ENCODE measurements around the gene CHST3. TPM values are rescaled to one million over a fixed set of nuclear protein-coding genes. Genes with fewer than 3 reads are reported as not detected.

CHST3 gene
- polyA plus RNA-seq, 1 donor (not counting 4 experiments of a cell fraction or from before 2014, with no cell fraction given), result 12.0 TPM

DNA sequence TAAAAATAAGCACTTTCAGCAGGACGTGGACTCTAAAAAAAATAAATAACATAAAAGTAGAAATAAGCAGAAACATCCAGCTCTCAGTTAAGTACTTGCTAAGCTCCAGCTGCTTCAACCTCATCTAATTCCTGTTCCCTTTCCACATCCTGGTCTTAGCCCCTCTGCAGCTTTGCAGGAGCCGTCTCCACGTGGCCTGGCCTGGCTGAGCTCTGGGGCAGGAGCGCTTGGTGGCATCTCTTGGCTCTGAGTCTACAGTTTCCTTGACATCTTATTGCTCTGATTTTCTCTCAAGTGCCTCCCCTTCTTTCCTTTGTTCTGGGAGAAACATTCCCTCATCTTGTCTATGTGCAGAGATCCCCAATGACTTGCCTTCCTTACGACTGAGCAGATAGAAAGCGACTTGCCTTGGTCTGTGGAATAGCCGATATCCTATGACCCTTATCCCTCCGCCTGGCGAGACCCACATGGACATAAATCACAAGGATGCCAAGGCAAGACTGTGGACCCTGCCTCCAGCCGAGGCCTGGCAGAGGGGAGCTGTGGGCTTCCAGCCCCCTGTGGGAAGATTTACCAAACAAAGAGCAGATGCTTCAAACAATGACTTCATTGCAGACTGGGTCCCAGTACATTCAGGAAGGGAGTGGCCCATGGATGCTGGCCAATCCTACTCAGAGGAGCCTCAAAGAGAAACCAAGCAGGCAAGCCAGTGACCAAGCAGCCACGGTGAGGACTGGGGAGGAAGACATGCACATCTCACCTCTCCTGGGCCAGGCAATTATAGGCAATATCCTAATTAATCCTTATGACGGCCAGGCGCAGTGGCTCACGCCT lies 62.3 kb downstream of the CHST3 start:
- no peaks in the 10 kb centered on the region for H3K27me3 ChIP-seq (ENCODE audit: control insufficient read depth, extremely low read depth, insufficient read depth, low read length)
- H2AFZ ChIP-seq (ENCODE audit: control insufficient read depth, low read length), result no peak overlapping the region
- peaks cover 14% of the 10 kb centered on the region for H3K4me1 ChIP-seq (ENCODE audit: control insufficient read depth, extremely low read depth, insufficient read depth, low read length)
- no peak overlapping the region for H3K4me2 ChIP-seq (ENCODE audit: control insufficient read depth, extremely low read depth, insufficient read depth, low read depth, low read length)
- no peak overlapping the region for H3K9ac ChIP-seq (ENCODE audit: control insufficient read depth, extremely low read depth, insufficient read depth, low read length)
- no peaks in the 10 kb centered on the region for H3K36me3 ChIP-seq (ENCODE audit: control insufficient read depth in 2 of 2, extremely low read depth in 1 of 2, insufficient read depth in 2 of 2, low read length in 2 of 2)
- H4K20me1 ChIP-seq (ENCODE audit: control insufficient read depth, extremely low read depth, insufficient read depth, low read length), result no peaks in the 10 kb centered on the region
- no peak for TF ChIP-seq EZH2 (IDR thresholded peaks at IDR 0.05; ENCODE audit: low read length)
- TF ChIP-seq, protein P1, sequence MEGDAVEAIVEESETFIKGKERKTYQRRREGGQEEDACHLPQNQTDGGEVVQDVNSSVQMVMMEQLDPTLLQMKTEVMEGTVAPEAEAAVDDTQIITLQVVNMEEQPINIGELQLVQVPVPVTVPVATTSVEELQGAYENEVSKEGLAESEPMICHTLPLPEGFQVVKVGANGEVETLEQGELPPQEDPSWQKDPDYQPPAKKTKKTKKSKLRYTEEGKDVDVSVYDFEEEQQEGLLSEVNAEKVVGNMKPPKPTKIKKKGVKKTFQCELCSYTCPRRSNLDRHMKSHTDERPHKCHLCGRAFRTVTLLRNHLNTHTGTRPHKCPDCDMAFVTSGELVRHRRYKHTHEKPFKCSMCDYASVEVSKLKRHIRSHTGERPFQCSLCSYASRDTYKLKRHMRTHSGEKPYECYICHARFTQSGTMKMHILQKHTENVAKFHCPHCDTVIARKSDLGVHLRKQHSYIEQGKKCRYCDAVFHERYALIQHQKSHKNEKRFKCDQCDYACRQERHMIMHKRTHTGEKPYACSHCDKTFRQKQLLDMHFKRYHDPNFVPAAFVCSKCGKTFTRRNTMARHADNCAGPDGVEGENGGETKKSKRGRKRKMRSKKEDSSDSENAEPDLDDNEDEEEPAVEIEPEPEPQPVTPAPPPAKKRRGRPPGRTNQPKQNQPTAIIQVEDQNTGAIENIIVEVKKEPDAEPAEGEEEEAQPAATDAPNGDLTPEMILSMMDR (optimal IDR thresholded peaks at IDR 0.05 in 1 of 3, IDR thresholded peaks at IDR 0.05 in 1 of 3, conservative IDR thresholded peaks at IDR 0.05 in 1 of 3; ENCODE audit: extremely low read depth in 1 of 3, insufficient read depth in 2 of 3, low read length in 3 of 3), result no peak
- dilution Hi-C loops (cut with MboI; ENCODE audit: extremely low pct_ligation_motif_present, low sequenced_read_pairs), result no loop called here
- DNase-seq (ENCODE audit: low read depth, low spot score) (no peak), FAIRE-seq (no peak)
- H3K79me2 ChIP-seq (ENCODE audit: control insufficient read depth, insufficient read depth, low read length), result no peaks in the 10 kb centered on the region
- no peak overlapping the region for H3K4me3 ChIP-seq (ENCODE audit: control insufficient read depth in 2 of 3, extremely low read depth in 1 of 3, insufficient read depth in 2 of 3, low read depth in 1 of 3, low read length in 3 of 3)
- H3K9me1 ChIP-seq (ENCODE audit: control insufficient read depth, extremely low read depth, insufficient read depth, low read length), result no peaks in the 10 kb centered on the region
- no peak overlapping the region for H3K27ac ChIP-seq (ENCODE audit: control insufficient read depth, insufficient read depth, low read length)
- H3K9me3 ChIP-seq (ENCODE audit: control insufficient read depth, low read depth, low read length), result no peaks in the 10 kb centered on the region

DNA sequence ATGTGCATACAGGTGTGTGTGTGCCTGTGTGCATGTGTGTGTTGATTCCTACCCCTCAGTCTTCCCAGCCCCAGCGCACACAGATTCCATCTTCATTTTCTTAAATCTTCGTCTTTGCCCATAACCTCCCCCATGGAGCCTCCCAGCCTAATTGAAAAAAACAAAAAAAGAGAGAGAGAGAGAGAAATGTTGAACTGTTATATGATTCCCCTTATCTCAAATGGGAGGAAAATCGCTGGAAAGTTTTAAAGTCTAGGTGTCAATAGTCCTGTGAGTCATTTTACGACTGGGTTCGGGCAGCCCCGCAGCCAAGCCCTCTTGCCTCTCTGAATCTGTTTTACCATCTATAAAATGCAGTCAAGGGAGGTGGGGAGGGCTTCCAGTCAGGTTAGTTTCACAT lies 63.3 kb downstream of the CHST3 start:
- Histone ChIP-seq H3K36me3 (ENCODE audit: control insufficient read depth in 2 of 2, extremely low read depth in 1 of 2, insufficient read depth in 2 of 2, low read length in 2 of 2) (no peaks in the 10 kb centered on the region), H3K9me1 (ENCODE audit: control insufficient read depth, extremely low read depth, insufficient read depth, low read length) (no peaks in the 10 kb centered on the region), H3K27ac (ENCODE audit: control insufficient read depth, insufficient read depth, low read length) (no peak overlapping the region), H3K4me3 (ENCODE audit: control insufficient read depth in 2 of 3, extremely low read depth in 1 of 3, insufficient read depth in 2 of 3, low read depth in 1 of 3, low read length in 3 of 3) (no peak overlapping the region), H3K27me3 (ENCODE audit: control insufficient read depth, extremely low read depth, insufficient read depth, low read length) (no peaks in the 10 kb centered on the region), H3K4me2 (ENCODE audit: control insufficient read depth, extremely low read depth, insufficient read depth, low read depth, low read length) (no peak overlapping the region), H3K4me1 (ENCODE audit: control insufficient read depth, extremely low read depth, insufficient read depth, low read length) (peaks cover 14% of the 10 kb centered on the region), H2AFZ (ENCODE audit: control insufficient read depth, low read length) (no peak overlapping the region), H3K79me2 (ENCODE audit: control insufficient read depth, insufficient read depth, low read length) (no peaks in the 10 kb centered on the region), H3K9me3 (ENCODE audit: control insufficient read depth, low read depth, low read length) (no peaks in the 10 kb centered on the region), H3K9ac (ENCODE audit: control insufficient read depth, extremely low read depth, insufficient read depth, low read length) (no peak overlapping the region), H4K20me1 (ENCODE audit: control insufficient read depth, extremely low read depth, insufficient read depth, low read length) (no peaks in the 10 kb centered on the region)
- no peak for FAIRE-seq
- no peak for DNase-seq (ENCODE audit: low read depth, low spot score)
- dilution Hi-C loops (cut with MboI; ENCODE audit: extremely low pct_ligation_motif_present, low sequenced_read_pairs), result no loop called here
- TF ChIP-seq EZH2 (IDR thresholded peaks at IDR 0.05; ENCODE audit: low read length), result no peak

Data from keratinocyte (primary cell).